Transverse colon (tissue), 4 donors: ENCODE measurements around the gene ELANE. TPM values are rescaled to one million over a fixed set of nuclear protein-coding genes. Genes with fewer than 3 reads are reported as not detected.

Experiments used
- DNase-seq: peaks from one replicate; pipeline ENCODE4 v3.0.0-alpha.2; 2019
- H3K27ac ChIP-seq, 4 donors: fragments of 200-600 bp; sonication (generic); 2 replicates each; pipeline ENCODE4 v1.5.1; 2016 to 2018; ENCODE audit warnings: inconsistent platforms in 4 of 4
- H3K27me3 ChIP-seq: fragments of 200-600 bp; sonication (generic); 2 replicates; pipeline ENCODE4 v1.5.1; 2017; ENCODE audit warnings: inconsistent platforms
- H3K36me3 ChIP-seq, 4 donors: fragments of 200-600 bp; sonication (generic); 2 replicates each; pipeline ENCODE4 v1.5.1; 2017 to 2019; ENCODE audit warnings: inconsistent platforms in 4 of 4
- H3K4me1 ChIP-seq, 4 donors: fragments of 200-600 bp; sonication (generic); 2 replicates each; pipeline ENCODE4 v1.5.1; 2017 to 2020; ENCODE audit warnings: inconsistent platforms in 4 of 4
- H3K4me3 ChIP-seq, 4 donors: fragments of 200-600 bp; sonication (generic); 1 replicate in 1 of 4; 2 replicates in 3 of 4; pipeline versions ENCODE4 v1.5.1 to v1.6.1; 2017 to 2019; ENCODE audit warnings: inconsistent platforms in 4 of 4
- H3K9me3 ChIP-seq, 2 donors: fragments of 200-600 bp; sonication (generic); 2 replicates each; pipeline ENCODE4 v1.5.1; 2017 to 2019; ENCODE audit warnings: inconsistent platforms in 2 of 2
- CTCF ChIP-seq, 5 experiments: fragments of 200-600 bp in 3 of 5; fragments of 450-650 bp in 2 of 5; sonication (generic) in 3 of 5; IDR thresholded peaks; 1 replicate in 2 of 5; 2 replicates in 3 of 5; pipeline ENCODE4 v1.5.1; 2016 to 2017; ENCODE audit warnings: antibody characterized with exemption in 5 of 5, inconsistent platforms in 3 of 5, mild to moderate bottlenecking in 2 of 5, moderate library complexity in 1 of 5
- EP300 ChIP-seq: sonication (generic); formaldehyde crosslinking; IDR thresholded peaks from one replicate; pipeline ENCODE4 v1.6.1; 2017; ENCODE audit warnings: antibody characterized with exemption, low read depth
- POLR2A ChIP-seq: fragments of 450-650 bp; IDR thresholded peaks from one replicate; pipeline ENCODE4 v1.6.1; 2016; ENCODE audit warnings: antibody characterized with exemption, mild to moderate bottlenecking, moderate library complexity
- POLR2AphosphoS5 ChIP-seq, 3 donors: sonication (generic); formaldehyde crosslinking; IDR thresholded peaks; one replicate each; pipeline ENCODE4 v1.6.1; 2016; ENCODE audit warnings: antibody characterized with exemption in 3 of 3
- WGBS, 2 donors: methylation state at CpG; one replicate each; pipeline ENCODE4 v1.1.5; 2018; ENCODE audit warnings: low coverage in 1 of 2; 5-methylcytosine and 5-hydroxymethylcytosine counted together
- in situ Hi-C, 4 donors: fragments of 200-750 bp; cut with MboI; loops; one replicate each; pipeline versions ENCODE4 v1.15.0 to v1.15.1; 2017; ENCODE audit warnings: low sequenced_read_pairs in 3 of 4, low pct_ligation_motif_present in 1 of 4, low pct_unique_long_range_greater_than_20kb in 1 of 4
- intact Hi-C: fragments of 100-400 bp; cut with DNase I; formaldehyde crosslinking; loops from one replicate; pipeline ENCODE4 v1.15.1; 2023; ENCODE audit warnings: low total_unique reads
- total RNA-seq, 4 donors: library from RNA; depleted of rRNA; stranded (reverse); fragments of >200 nt; gene quantifications; one replicate each; pipeline ENCODE4 v1.1.0, GENCODE V29; 2016

ELANE gene
- total RNA-seq, 4 donors from 2014 or later, result 0.79 to 2.2 TPM; not detected in 2

- no peak within 1 kb of the TSS for H3K27ac ChIP-seq
- H3K36me3 ChIP-seq, result no peaks in the 10 kb centered on the region
- no peaks in the 10 kb centered on the region for H3K9me3 ChIP-seq
- in situ Hi-C loops, result no loop called here
- H3K4me1 ChIP-seq, result peaks cover 0 to 16% (median 14%) of the 10 kb centered on the region in 4 donors
- H3K4me3 ChIP-seq, result peak within 1 kb of the TSS in 3 of 4 donors; percentile 14 to 40 (median 24)
- no peak for DNase-seq
- intact Hi-C loops, result no loop called here
- 15% methylated on average over 17 of the region's 86 CpGs; no CpG with 5 or more reads in 1 of the 2 donors for WGBS, 2 donors
- H3K27me3 ChIP-seq, result peaks cover 57% of the 10 kb centered on the region
- TF ChIP-seq POLR2A (no peak), EP300 (no peak)
Measured at GRCh38 chr19:821825-822503, 30.1 kb upstream of the ELANE start, which contains the start of gene PLPPR3. Gene PLPPR3 (minus strand): TSS chr19:821955. CDS start chr19:821559, 396 bp downstream.

DNA sequence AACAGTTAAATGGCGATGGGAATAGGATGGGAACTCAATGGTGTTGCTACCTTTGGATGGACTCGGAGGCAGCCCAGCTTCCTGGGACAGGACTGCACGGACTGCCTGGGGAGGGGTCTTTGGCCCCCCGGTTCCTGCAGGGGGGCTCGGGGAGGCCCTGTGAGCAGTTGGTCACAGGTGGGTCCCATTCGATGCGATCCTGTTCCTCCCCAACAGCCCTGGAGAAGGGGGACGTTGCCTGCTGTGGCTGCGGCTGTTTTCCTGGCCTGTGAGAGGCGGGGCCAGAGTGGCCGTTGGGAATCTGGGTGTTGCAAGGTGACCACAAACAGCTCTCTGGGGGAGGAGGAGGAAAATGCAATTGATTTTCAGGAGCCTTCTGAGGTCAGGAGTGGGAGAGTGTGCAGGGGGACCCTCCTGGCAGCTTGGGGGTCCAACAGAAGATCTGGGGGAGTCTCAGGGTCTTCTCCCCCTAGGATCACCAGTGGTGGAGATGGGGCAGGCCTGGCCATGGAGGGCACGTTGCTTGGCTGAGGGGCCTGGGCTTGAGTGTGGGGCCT lies 28.5 kb upstream of the ELANE start:
- peaks cover 0 to 16% (median 16%) of the 10 kb centered on the region in 4 donors for H3K4me1 ChIP-seq
- peaks cover 61% of the 10 kb centered on the region for H3K27me3 ChIP-seq
- H3K9me3 ChIP-seq, result no peaks in the 10 kb centered on the region
- in situ Hi-C loops, result no loop called here
- peak; percentile 40 for DNase-seq
- intact Hi-C loops, result no loop called here
- H3K4me3 ChIP-seq, result no peak overlapping the region
- no peak for TF ChIP-seq POLR2A
- TF ChIP-seq POLR2AphosphoS5 (IDR thresholded peaks at IDR 0.05), result no peak
- no peak for TF ChIP-seq EP300
- no peak for TF ChIP-seq CTCF (IDR thresholded peaks at IDR 0.05)
- no peak overlapping the region for H3K27ac ChIP-seq
- no peaks in the 10 kb centered on the region for H3K36me3 ChIP-seq
- WGBS, 2 donors, result 41 to 100% methylated on average over 1 to 12 of the region's 12 CpGs

DNA sequence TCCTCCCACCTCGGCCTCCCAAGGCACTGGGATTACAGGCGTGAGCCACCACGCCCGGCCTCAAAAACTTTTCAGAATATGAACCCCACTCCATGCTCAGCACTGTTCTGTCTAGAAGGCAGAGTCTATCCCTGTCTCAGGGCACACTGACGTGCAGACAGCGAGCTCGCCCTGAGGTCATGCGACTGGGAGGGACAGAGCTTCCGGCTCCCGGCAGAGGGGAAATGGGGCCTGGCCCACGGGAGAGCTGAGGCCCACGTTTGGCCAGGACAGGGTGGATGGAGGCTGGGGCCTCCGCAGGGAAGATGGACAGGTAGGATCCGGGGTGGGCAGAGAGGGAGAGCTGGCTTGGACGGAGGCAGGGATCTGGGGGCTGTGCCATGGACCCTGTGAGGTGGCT lies 27.2 kb upstream of the ELANE start:
- in situ Hi-C loops (no loop called here), intact Hi-C loops (no loop called here)
- DNase-seq, result no peak
- Histone ChIP-seq H3K27ac (no peak overlapping the region), H3K9me3 (no peaks in the 10 kb centered on the region), H3K27me3 (peaks cover 69% of the 10 kb centered on the region), H3K4me3 (no peak overlapping the region), H3K4me1 (peaks cover 0 to 16% (median 16%) of the 10 kb centered on the region in 4 donors), H3K36me3 (no peaks in the 10 kb centered on the region)
- TF ChIP-seq EP300 (no peak), CTCF (IDR thresholded peaks at IDR 0.05) (no peak), POLR2AphosphoS5 (IDR thresholded peaks at IDR 0.05) (no peak), POLR2A (no peak)
- 59 to 100% methylated on average over 3 to 14 of the region's 15 CpGs for WGBS, 2 donors

- in situ Hi-C loops, result no loop called here
- TF ChIP-seq EP300 (no peak), POLR2AphosphoS5 (IDR thresholded peaks at IDR 0.05) (no peak), CTCF (IDR thresholded peaks at IDR 0.05) (no peak), POLR2A (no peak)
- DNase-seq, result no peak
- H3K27me3 ChIP-seq, result peaks cover 69% of the 10 kb centered on the region
- intact Hi-C loops, result no loop called here
- H3K36me3 ChIP-seq, result no peaks in the 10 kb centered on the region
- H3K27ac ChIP-seq, result no peak overlapping the region
- H3K9me3 ChIP-seq, result no peaks in the 10 kb centered on the region
- peaks cover 0 to 16% (median 15%) of the 10 kb centered on the region in 4 donors for H3K4me1 ChIP-seq
- WGBS, 2 donors, result 57 to 67% methylated on average over 6 to 19 of the region's 19 CpGs
- no peak overlapping the region for H3K4me3 ChIP-seq
Measured at GRCh38 chr19:825897-826644, 26.0 kb upstream of the ELANE start.
